ENCODE results near the gene ZNF549. TPM values are rescaled to one million over a fixed set of nuclear protein-coding genes. Genes with fewer than 3 reads are reported as not detected.

ZNF549 gene
- total and polyA plus RNA-seq, 2 of the 13 experiments (the other 11 are each of a cell fraction or from before 2014, with no cell fraction given) = 2.8 to 6.4 TPM

- TF ChIP-seq, protein P1, sequence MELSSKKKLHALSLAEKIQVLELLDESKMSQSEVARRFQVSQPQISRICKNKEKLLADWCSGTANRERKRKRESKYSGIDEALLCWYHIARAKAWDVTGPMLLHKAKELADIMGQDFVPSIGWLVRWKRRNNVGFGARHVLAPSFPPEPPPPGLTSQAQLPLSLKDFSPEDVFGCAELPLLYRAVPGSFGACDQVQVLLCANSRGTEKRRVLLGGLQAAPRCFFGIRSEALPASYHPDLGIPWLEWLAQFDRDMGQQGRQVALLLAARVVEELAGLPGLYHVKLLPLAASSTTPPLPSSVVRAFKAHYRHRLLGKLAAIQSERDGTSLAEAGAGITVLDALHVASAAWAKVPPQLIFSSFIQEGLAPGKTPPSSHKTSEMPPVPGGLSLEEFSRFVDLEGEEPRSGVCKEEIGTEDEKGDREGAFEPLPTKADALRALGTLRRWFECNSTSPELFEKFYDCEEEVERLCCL (CRISPR knock-in tag; IDR thresholded peaks at IDR 0.05; ENCODE audit: borderline replicate concordance) = no peak
- TF ChIP-seq, protein P2, sequence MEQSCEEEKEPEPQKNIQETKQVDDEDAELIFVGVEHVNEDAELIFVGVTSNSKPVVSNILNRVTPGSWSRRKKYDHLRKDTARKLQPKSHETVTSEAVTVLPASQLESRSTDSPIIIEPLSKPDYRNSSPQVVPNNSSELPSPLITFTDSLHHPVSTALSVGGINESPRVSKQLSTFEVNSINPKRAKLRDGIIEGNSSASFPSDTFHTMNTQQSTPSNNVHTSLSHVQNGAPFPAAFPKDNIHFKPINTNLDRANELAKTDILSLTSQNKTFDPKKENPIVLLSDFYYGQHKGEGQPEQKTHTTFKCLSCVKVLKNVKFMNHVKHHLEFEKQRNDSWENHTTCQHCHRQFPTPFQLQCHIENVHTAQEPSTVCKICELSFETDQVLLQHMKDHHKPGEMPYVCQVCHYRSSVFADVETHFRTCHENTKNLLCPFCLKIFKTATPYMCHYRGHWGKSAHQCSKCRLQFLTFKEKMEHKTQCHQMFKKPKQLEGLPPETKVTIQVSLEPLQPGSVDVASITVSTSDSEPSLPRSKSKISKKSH (CRISPR knock-in tag; IDR thresholded peaks at IDR 0.05; ENCODE audit: borderline replicate concordance) = peak; percentile 68; the same call in 1 of the 2 replicates
- peak; percentile 67; the same call in 1 of the 2 replicates for TF ChIP-seq HDAC2 (CRISPR knock-in tag; IDR thresholded peaks at IDR 0.05)
- TF ChIP-seq ADNP (CRISPR knock-in tag; IDR thresholded peaks at IDR 0.05) = no peak
- TF ChIP-seq IRF9 (CRISPR knock-in tag; IDR thresholded peaks at IDR 0.05; ENCODE audit: borderline replicate concordance) = peak; percentile 65; the same call in 1 of the 2 replicates
- 0 out of 2 replicates have a peak, but pooled peaks have one; percentile 38 for TF ChIP-seq ISL2 (CRISPR knock-in tag; IDR thresholded peaks at IDR 0.05)
- TF ChIP-seq RFXANK (CRISPR knock-in tag; IDR thresholded peaks at IDR 0.05) = no peak
- 0 out of 2 replicates have a peak, but pooled peaks have one; percentile 40 for TF ChIP-seq MAZ (IDR thresholded peaks at IDR 0.05; ENCODE audit: borderline replicate concordance, low read depth, low read length)
- TF ChIP-seq MAZ (CRISPR knock-in tag; IDR thresholded peaks at IDR 0.05; ENCODE audit: low read depth) = peak; percentile 79; the same call in 1 of the 2 replicates
- 0 out of 2 replicates have a peak, but pooled peaks have one; percentile 60 for TF ChIP-seq BRCA1 (CRISPR knock-in tag; IDR thresholded peaks at IDR 0.05)
- TF ChIP-seq TAF1 (CRISPR knock-in tag; IDR thresholded peaks at IDR 0.05) = peak; percentile 78
- peak; percentile 92 for TF ChIP-seq FOXC1 (CRISPR knock-in tag; IDR thresholded peaks at IDR 0.05; ENCODE audit: borderline replicate concordance)
- peak; percentile 67; the same call in 1 of the 2 replicates for TF ChIP-seq DMAP1 (CRISPR knock-in tag; IDR thresholded peaks at IDR 0.05)
- TF ChIP-seq ZNF318 (CRISPR knock-in tag; IDR thresholded peaks at IDR 0.05) = no peak
- TF ChIP-seq NCOA5 (CRISPR knock-in tag; IDR thresholded peaks at IDR 0.05) = no peak
- peak; percentile 67; the same call in 1 of the 2 replicates for TF ChIP-seq ZFP41 (CRISPR knock-in tag; IDR thresholded peaks at IDR 0.05; ENCODE audit: borderline replicate concordance)
- TF ChIP-seq ZNF75D (CRISPR knock-in tag; IDR thresholded peaks at IDR 0.05; ENCODE audit: borderline replicate concordance) = no peak
Measured at GRCh38 chr19:57527136-57527881, at the start of gene ZNF549 (continued).

Data from HepG2 (cell line).